CD14-positive monocyte (primary cell): ENCODE measurements around the gene NOM1. TPM values are rescaled to one million over a fixed set of nuclear protein-coding genes. Genes with fewer than 3 reads are reported as not detected.

Source experiments
- polyA plus RNA-seq, 3 donors: library from polyadenylated mRNA; depleted of rRNA in 1 of 3; unstranded in 2 of 3; stranded (reverse) in 1 of 3; fragments of 300-500 nt in 2 of 3; fragments of >200 nt in 1 of 3; fragmentation: Illumina TruSeq in 2 of 3; gene quantifications; 1 replicate in 2 of 3; 2 replicates in 1 of 3; pipeline ENCODE4 v1.2.3, GENCODE V29; 2012 to 2021

The NOM1 gene
- polyA plus RNA-seq, 3 donors: 0.89 to 11.5 (median 1.9) TPM

Other genes with a start within 250 kb of the NOM1 start
- 10 to 100 TPM; 14.8 to 24.4 (median 21.2) TPM for gene LMBR1, start 56.5 kb upstream of the NOM1 start, polyA plus RNA-seq
- gene MNX1, start 61.0 kb downstream of the NOM1 start, polyA plus RNA-seq: not detected
- gene UBE3C, start 189.2 kb downstream of the NOM1 start, polyA plus RNA-seq: 10 to 100 TPM; 19.5 to 34.5 (median 24.3) TPM